ENCODE results near the gene PDE6H.

The PDE6H gene

GRCh38 chr12:14959463-14959862, 13.4 kb upstream of the PDE6H start:
- H3K4me3 ChIP-seq (replicated peaks; ENCODE audit: low read depth, low read length), result no peak overlapping the region
- no peak for DNase-seq (ENCODE audit: extremely low read depth, low read depth)
- TF ChIP-seq CTCF (IDR thresholded peaks at IDR 0.05; ENCODE audit: low read depth, low read length, missing control alignments), result no peak

GRCh38 chr12:14959916-14960496, 12.8 kb upstream of the PDE6H start:
- no peak for TF ChIP-seq CTCF (IDR thresholded peaks at IDR 0.05; ENCODE audit: low read depth, low read length, missing control alignments)
- no peak overlapping the region for H3K4me3 ChIP-seq (replicated peaks; ENCODE audit: low read depth, low read length)
- DNase-seq (ENCODE audit: extremely low read depth, low read depth), result no peak

GRCh38 chr12:14960548-14961465, 12.0 kb upstream of the PDE6H start:
- H3K4me3 ChIP-seq (replicated peaks; ENCODE audit: low read depth, low read length), result peak overlapping the region; percentile 8
- no peak for TF ChIP-seq CTCF (IDR thresholded peaks at IDR 0.05; ENCODE audit: low read depth, low read length, missing control alignments)
- no peak for DNase-seq (ENCODE audit: extremely low read depth, low read depth)

GRCh38 chr12:14961466-14962152, 11.2 kb upstream of the PDE6H start, which contains the start of gene ARHGDIB:
Gene ARHGDIB, minus strand, starts transcription at chr12:14961601. Its CDS starts 10,889 bp downstream, at chr12:14950712.
- no peak for TF ChIP-seq CTCF (IDR thresholded peaks at IDR 0.05; ENCODE audit: low read depth, low read length, missing control alignments)
- DNase-seq (ENCODE audit: extremely low read depth, low read depth), result no peak
- peak within 1 kb of the TSS; percentile 8 for H3K4me3 ChIP-seq (replicated peaks; ENCODE audit: low read depth, low read length)

DNA sequence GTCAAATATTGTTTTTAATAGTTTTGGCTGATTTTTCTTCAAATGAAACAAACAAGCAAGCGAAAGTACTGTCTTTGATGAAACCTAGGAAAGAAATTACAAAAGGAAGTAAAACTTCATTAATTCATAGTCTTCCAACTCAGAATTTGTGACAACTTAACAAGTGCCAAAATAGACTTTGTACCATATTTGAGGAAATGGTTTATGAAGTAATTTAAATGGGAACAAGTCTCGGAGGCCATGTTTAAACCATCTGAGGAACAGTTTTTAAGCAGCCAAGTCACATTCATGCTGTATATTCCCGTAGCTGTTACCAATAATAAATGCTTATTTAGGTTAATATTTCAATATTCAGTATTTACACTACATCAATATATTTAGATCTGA, 10.7 kb upstream of the PDE6H start:
- no peak for TF ChIP-seq CTCF (IDR thresholded peaks at IDR 0.05; ENCODE audit: low read depth, low read length, missing control alignments)
- DNase-seq (ENCODE audit: extremely low read depth, low read depth), result no peak
- H3K4me3 ChIP-seq (replicated peaks; ENCODE audit: low read depth, low read length), result no peak overlapping the region

DNA sequence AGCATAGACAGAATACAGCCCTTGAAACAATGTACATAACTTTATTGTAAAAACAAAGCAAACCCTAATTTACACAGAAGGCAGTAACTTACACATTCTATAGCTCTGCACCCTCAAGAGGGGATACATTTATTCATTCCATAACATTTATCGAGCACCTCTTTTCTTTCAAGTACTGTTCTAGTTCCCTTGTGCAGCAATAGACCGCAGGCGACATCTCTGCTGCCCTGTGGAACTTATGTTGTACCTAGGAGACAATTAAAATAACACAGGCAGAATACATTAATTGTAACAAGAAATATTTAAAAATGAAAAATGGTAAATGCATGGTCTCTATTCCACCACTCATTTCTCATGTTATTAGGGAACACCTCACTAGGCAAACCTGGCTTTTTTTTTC, 10.0 kb upstream of the PDE6H start:
- no peak overlapping the region for H3K4me3 ChIP-seq (replicated peaks; ENCODE audit: low read depth, low read length)
- no peak for TF ChIP-seq CTCF (IDR thresholded peaks at IDR 0.05; ENCODE audit: low read depth, low read length, missing control alignments)
- DNase-seq (ENCODE audit: extremely low read depth, low read depth), result no peak
